PFSK-1 (cell line): ENCODE measurements around the gene ARHGEF37.

Source experiments
- FOXP2 ChIP-seq: optimal IDR thresholded peaks from 2 replicates; pipeline ENCODE3; 2011; ENCODE audit warnings: borderline replicate concordance, control low read depth, inconsistent platforms; ENCODE audit not compliant: insufficient read depth; ENCODE audit errors: extremely low read length, extremely low read depth
- POLR2AphosphoS5 ChIP-seq: IDR thresholded peaks from 2 replicates; pipeline ENCODE4 v1.6.1; 2012; ENCODE audit warnings: low read depth, mild to moderate bottlenecking, control low read depth, low read length, moderate library complexity
- SIN3A ChIP-seq: IDR thresholded peaks from 2 replicates; pipeline ENCODE4 v1.6.1; 2012; ENCODE audit warnings: mild to moderate bottlenecking, low read length, moderate library complexity, borderline replicate concordance; ENCODE audit not compliant: insufficient read depth
- TAF1 ChIP-seq: IDR thresholded peaks from 2 replicates; pipeline ENCODE4 v1.6.1; 2012; ENCODE audit warnings: low read length, control low read depth, borderline replicate concordance; ENCODE audit not compliant: insufficient read depth
- TF ChIP-seq, protein P1 (sequence below), 2 experiments: IDR thresholded peaks; 2 replicates each; pipeline versions ENCODE4 v1.6.1 to v1.8.0; 2011 to 2012; ENCODE audit warnings: low read depth in 2 of 2, low read length in 2 of 2, control low read depth in 1 of 2, inconsistent platforms in 1 of 2, mild to moderate bottlenecking in 1 of 2, moderate library complexity in 1 of 2; ENCODE audit not compliant: insufficient read depth in 1 of 2

Gene ARHGEF37

DNA sequence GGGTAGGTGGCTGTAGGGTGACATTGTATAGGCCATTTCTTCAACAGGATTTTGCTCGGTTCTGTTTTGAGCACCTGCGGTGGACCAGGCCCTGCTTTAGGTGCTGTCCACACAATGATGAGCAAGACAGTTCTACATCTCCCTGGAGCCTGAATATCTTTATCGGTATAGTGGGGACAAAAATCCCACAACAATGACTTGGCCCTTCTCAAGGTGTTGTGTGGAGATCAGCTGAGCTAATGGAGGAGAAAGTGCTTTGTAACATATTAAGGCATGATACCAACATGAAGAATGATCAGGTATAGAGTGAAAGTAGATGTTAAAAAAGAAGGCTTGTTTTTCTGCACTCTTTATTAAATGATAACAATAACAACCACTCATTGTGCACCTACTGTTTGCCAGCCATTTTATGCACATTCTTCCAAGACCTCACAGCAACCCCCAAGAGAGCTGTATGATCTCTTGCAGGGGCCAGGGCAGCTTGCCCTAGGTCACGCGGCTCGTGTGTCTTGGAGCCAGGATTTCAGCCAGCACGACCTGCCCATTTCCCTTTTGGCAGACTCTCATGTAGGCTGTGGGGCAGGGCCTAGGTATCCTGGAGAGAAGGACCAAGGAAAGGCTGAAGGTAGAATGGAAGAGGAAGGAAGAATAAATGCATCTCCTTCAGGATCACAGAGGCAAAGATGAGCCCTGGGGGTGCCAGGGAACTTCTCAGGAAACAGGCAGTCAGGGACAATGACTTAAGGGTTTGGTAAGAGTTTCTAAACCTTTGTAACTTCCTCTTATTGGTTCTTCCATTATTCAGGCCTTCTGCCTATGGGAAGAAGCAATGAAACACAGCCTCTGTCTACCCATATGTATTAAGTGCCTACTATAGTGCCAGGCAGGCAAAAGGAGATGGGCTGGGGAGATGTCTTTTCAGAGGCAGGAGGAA is 98.8 kb downstream of the ARHGEF37 start:
- TF ChIP-seq SIN3A (no peak), TAF1 (no peak), POLR2AphosphoS5 (no peak), FOXP2 (no peak)
- TF ChIP-seq, protein P1, sequence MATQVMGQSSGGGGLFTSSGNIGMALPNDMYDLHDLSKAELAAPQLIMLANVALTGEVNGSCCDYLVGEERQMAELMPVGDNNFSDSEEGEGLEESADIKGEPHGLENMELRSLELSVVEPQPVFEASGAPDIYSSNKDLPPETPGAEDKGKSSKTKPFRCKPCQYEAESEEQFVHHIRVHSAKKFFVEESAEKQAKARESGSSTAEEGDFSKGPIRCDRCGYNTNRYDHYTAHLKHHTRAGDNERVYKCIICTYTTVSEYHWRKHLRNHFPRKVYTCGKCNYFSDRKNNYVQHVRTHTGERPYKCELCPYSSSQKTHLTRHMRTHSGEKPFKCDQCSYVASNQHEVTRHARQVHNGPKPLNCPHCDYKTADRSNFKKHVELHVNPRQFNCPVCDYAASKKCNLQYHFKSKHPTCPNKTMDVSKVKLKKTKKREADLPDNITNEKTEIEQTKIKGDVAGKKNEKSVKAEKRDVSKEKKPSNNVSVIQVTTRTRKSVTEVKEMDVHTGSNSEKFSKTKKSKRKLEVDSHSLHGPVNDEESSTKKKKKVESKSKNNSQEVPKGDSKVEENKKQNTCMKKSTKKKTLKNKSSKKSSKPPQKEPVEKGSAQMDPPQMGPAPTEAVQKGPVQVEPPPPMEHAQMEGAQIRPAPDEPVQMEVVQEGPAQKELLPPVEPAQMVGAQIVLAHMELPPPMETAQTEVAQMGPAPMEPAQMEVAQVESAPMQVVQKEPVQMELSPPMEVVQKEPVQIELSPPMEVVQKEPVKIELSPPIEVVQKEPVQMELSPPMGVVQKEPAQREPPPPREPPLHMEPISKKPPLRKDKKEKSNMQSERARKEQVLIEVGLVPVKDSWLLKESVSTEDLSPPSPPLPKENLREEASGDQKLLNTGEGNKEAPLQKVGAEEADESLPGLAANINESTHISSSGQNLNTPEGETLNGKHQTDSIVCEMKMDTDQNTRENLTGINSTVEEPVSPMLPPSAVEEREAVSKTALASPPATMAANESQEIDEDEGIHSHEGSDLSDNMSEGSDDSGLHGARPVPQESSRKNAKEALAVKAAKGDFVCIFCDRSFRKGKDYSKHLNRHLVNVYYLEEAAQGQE (IDR thresholded peaks at IDR 0.05; ENCODE audit: insufficient read depth in 1 of 2, low read depth in 2 of 2, low read length in 2 of 2): no peak

DNA sequence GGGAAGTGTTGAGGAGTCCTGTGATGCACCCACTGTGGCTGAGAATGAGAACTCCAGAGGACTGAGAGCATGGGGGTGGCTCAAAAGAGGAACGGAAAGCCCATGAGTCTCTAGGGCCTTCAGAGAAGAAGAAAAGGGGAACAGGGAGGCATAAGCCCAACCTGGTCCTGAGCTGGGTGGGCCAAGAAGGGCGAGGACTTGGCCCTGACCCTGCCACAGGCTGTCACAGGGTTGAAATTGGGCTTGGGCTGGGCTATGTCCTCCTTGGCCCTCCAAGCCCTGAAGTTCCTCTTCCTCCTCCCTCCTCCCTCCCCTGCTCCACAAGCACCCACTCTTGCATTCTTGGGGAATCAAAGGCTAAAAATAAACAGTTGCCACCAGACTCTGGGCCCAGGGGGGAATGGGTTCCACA is 99.5 kb downstream of the ARHGEF37 start:
- TF ChIP-seq, protein P1 (IDR thresholded peaks at IDR 0.05; ENCODE audit: insufficient read depth in 1 of 2, low read depth in 2 of 2, low read length in 2 of 2): no peak
- no peak for TF ChIP-seq SIN3A
- no peak for TF ChIP-seq TAF1
- no peak for TF ChIP-seq POLR2AphosphoS5
- no peak for TF ChIP-seq FOXP2

DNA sequence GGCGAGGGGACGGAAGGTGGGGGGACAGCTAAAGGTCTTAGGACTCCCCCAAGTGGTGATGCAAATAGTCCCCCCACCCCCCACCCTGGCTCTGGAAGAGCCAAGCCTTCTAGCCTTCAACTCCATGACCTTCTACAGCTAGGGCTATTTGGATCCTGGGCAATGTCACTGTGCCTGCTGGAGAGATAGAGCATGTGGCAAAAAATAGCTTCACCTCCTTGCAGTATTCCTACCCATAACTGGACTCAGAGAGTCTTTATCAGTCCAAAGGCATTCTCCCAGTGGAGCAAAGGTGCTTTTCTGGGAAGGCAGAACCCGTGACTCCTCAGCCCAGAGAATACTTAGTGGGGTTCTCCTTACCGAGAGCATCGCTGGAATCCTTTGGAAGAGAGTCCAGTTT is 100.0 kb downstream of the ARHGEF37 start:
- TF ChIP-seq, protein P1 (IDR thresholded peaks at IDR 0.05; ENCODE audit: insufficient read depth in 1 of 2, low read depth in 2 of 2, low read length in 2 of 2): no peak
- TF ChIP-seq FOXP2: no peak
- TF ChIP-seq POLR2AphosphoS5: no peak
- no peak for TF ChIP-seq TAF1
- no peak for TF ChIP-seq SIN3A

DNA sequence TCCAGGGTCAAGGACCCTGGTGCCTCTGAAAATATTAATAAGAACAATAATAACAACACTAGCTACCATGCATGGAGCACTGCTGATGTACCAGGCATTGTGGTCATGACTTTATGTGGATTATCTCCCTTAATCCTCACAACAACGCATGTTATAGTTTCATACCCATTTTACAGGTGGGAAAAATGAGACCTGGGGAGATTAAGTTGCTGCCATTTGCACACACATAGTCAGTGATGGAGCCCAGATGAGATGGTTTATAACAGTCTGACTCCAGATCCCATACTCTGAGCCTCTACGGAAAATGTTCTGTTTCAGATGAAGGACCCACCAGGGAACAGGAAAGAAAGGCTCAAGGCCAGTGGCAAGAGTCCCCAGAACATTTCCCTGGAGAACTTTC is 100.6 kb downstream of the ARHGEF37 start:
- no peak for TF ChIP-seq TAF1
- no peak for TF ChIP-seq FOXP2
- TF ChIP-seq POLR2AphosphoS5: no peak
- TF ChIP-seq, protein P1 (IDR thresholded peaks at IDR 0.05; ENCODE audit: insufficient read depth in 1 of 2, low read depth in 2 of 2, low read length in 2 of 2): no peak
- no peak for TF ChIP-seq SIN3A
